SK-N-SH (cell line): ENCODE data around the gene COL8A1. TPM values are rescaled to one million over a fixed set of nuclear protein-coding genes. Genes with fewer than 3 reads are reported as not detected.

ENCODE experiments used
- CTCF ChIA-PET: fragments of 300-600, 350-600 bp; formaldehyde crosslinking; extraction: SDS; loops from one replicate; lab custom pipeline; 2021; lab: Yijun Ruan, JAX
- POLR2A ChIA-PET: fragments of 350-600 bp; sonication (Branson Sonifier 250); formaldehyde crosslinking; extraction: SDS; loops from one replicate; lab custom pipeline; 2020; ENCODE audit warnings: antibody characterized with exemption, inconsistent platforms; lab: Yijun Ruan, JAX
- DNase-seq: peaks from one replicate; pipeline ENCODE4 v3.0.0; 2012
- H2AFZ ChIP-seq: fragments of 200-600 bp; sonication (generic); 2 replicates; pipeline ENCODE4 v1.8.1; 2016; ENCODE audit warnings: antibody characterized with exemption, mild to moderate bottlenecking, low read depth
- H3F3A ChIP-seq: fragments of 200-600 bp; sonication (generic); replicated peaks from 2 replicates; pipeline ENCODE3; 2016; ENCODE audit warnings: antibody characterized with exemption, mild to moderate bottlenecking; ENCODE audit not compliant: insufficient read depth
- H3K27ac ChIP-seq, 2 experiments: fragments of 200-500 bp in 1 of 2; fragments of 200-600 bp in 1 of 2; sonication (Bioruptor generic) in 1 of 2; sonication (generic), shearing (Covaris generic) in 1 of 2; 2 replicates each; pipeline versions ENCODE4 v1.5.1 to v1.6.1; 2014 to 2016; ENCODE audit warnings: low read depth in 2 of 2, inconsistent platforms in 1 of 2, low read length in 1 of 2, mild to moderate bottlenecking in 1 of 2, mixed read lengths in 1 of 2
- H3K27me3 ChIP-seq: fragments of 200-600 bp; sonication (generic), shearing (Covaris generic); 2 replicates; pipeline ENCODE4 v1.6.1; 2016; ENCODE audit warnings: mixed run types; ENCODE audit not compliant: insufficient read depth
- H3K36me3 ChIP-seq, 2 experiments: fragments of 200-500 bp in 1 of 2; fragments of 200-600 bp in 1 of 2; sonication (Bioruptor generic) in 1 of 2; sonication (generic) in 1 of 2; replicated peaks in 1 of 2; 2 replicates each; pipeline versions ENCODE3 to v1.5.1; 2014 to 2016; ENCODE audit warnings: low read length in 1 of 2, mild to moderate bottlenecking in 1 of 2; ENCODE audit not compliant: insufficient read depth in 2 of 2, control insufficient read depth in 1 of 2
- H3K4me1 ChIP-seq, 2 experiments: fragments of 200-500 bp in 1 of 2; fragments of 200-600 bp in 1 of 2; sonication (Bioruptor generic) in 1 of 2; sonication (generic), shearing (Covaris generic) in 1 of 2; 2 replicates each; pipeline versions ENCODE4 v1.5.1 to v1.6.1; 2014 to 2016; ENCODE audit warnings: low read depth in 1 of 2, low read length in 1 of 2, mixed run types in 1 of 2; ENCODE audit not compliant: insufficient read depth in 2 of 2, control insufficient read depth in 1 of 2
- H3K4me2 ChIP-seq: fragments of 200-600 bp; sonication (generic), shearing (Covaris generic); 2 replicates; pipeline ENCODE4 v1.6.1; 2017; ENCODE audit warnings: mixed run types
- H3K4me3 ChIP-seq, 2 experiments: fragments of 200-500 bp in 1 of 2; fragments of 200-600 bp in 1 of 2; sonication (Bioruptor generic) in 1 of 2; sonication (generic), shearing (Covaris generic) in 1 of 2; 2 replicates each; pipeline versions ENCODE4 v1.5.1 to v1.8.1; 2014 to 2016; ENCODE audit warnings: low read depth in 2 of 2, inconsistent platforms in 1 of 2, low read length in 1 of 2, mild to moderate bottlenecking in 1 of 2, mixed read lengths in 1 of 2, moderate library complexity in 1 of 2
- H3K79me2 ChIP-seq: fragments of 200-600 bp; sonication (generic); 2 replicates; pipeline ENCODE4 v1.8.1; 2017; ENCODE audit warnings: mild to moderate bottlenecking; ENCODE audit not compliant: insufficient read depth
- H3K9ac ChIP-seq: fragments of 200-600 bp; sonication (generic); 2 replicates; pipeline ENCODE4 v1.6.1; 2017; ENCODE audit warnings: mixed run types
- H3K9me2 ChIP-seq: fragments of 200-600 bp; sonication (generic); 2 replicates; pipeline ENCODE4 v1.6.1; 2017; ENCODE audit warnings: mixed run types
- H3K9me3 ChIP-seq: fragments of 200-600 bp; sonication (generic); 2 replicates; pipeline ENCODE4 v1.6.1; 2017; ENCODE audit warnings: mixed run types, mild to moderate bottlenecking, moderate library complexity
- H4K20me1 ChIP-seq: fragments of 200-600 bp; sonication (generic); 2 replicates; pipeline ENCODE4 v1.6.1; 2017; ENCODE audit warnings: mild to moderate bottlenecking, mixed run types; ENCODE audit not compliant: insufficient read depth
- CHD2 ChIP-seq: fragments of 150-350 bp; IDR thresholded peaks from 2 replicates; pipeline ENCODE4 v1.6.1; 2018; ENCODE audit warnings: low read length; ENCODE audit not compliant: partially characterized antibody
- EP300 ChIP-seq, 2 experiments: IDR thresholded peaks; 2 replicates each; pipeline versions ENCODE4 v1.4.0 to v1.6.1; 2012; ENCODE audit warnings: borderline replicate concordance in 1 of 2, low read depth in 1 of 2, low read length in 1 of 2
- EZH2phosphoT487 ChIP-seq: fragments of 200-600 bp; sonication (generic); IDR thresholded peaks from 2 replicates; pipeline ENCODE4 v1.6.1; 2017; ENCODE audit warnings: low read depth, mixed run types, mild to moderate bottlenecking, antibody characterized with exemption, moderate library complexity, borderline replicate concordance
- FOXM1 ChIP-seq: IDR thresholded peaks from 2 replicates; pipeline ENCODE4 v1.4.0; 2012; ENCODE audit warnings: low read depth, mild to moderate bottlenecking
- JUND ChIP-seq: IDR thresholded peaks from 2 replicates; pipeline ENCODE4 v1.4.0; 2012
- MXI1 ChIP-seq: IDR thresholded peaks from 2 replicates; pipeline ENCODE4 v1.6.1; 2012; ENCODE audit warnings: mild to moderate bottlenecking, low read depth, low read length, improper control_type of control experiment
- NFIC ChIP-seq: IDR thresholded peaks from 2 replicates; pipeline ENCODE4 v1.4.0; 2012; ENCODE audit warnings: borderline replicate concordance
- RAD21 ChIP-seq: IDR thresholded peaks from 2 replicates; pipeline ENCODE4 v1.6.1; 2012; ENCODE audit warnings: mild to moderate bottlenecking, low read length
- RCOR1 ChIP-seq: fragments of 150-350 bp; IDR thresholded peaks from 2 replicates; pipeline ENCODE4 v1.6.1; 2017; ENCODE audit warnings: antibody characterized with exemption, low read length
- RFX5 ChIP-seq: IDR thresholded peaks from 2 replicates; pipeline ENCODE4 v1.6.1; 2012; ENCODE audit warnings: mild to moderate bottlenecking, improper control_type of control experiment, low read length
- SIN3A ChIP-seq: IDR thresholded peaks from 2 replicates; pipeline ENCODE4 v1.6.1; 2012; ENCODE audit warnings: low read depth, mild to moderate bottlenecking, low read length, moderate library complexity, borderline replicate concordance
- SMC3 ChIP-seq: IDR thresholded peaks from 2 replicates; pipeline ENCODE4 v1.6.1; 2012; ENCODE audit warnings: low read depth, low read length, improper control_type of control experiment
- TAF1 ChIP-seq: IDR thresholded peaks from 2 replicates; pipeline ENCODE4 v1.6.1; 2012; ENCODE audit warnings: low read depth, mild to moderate bottlenecking, low read length, moderate library complexity, borderline replicate concordance
- TCF12 ChIP-seq: IDR thresholded peaks from 2 replicates; pipeline ENCODE4 v1.4.0; 2012
- TEAD4 ChIP-seq: IDR thresholded peaks from 2 replicates; pipeline ENCODE4 v1.4.0; 2012; ENCODE audit warnings: mild to moderate bottlenecking, borderline replicate concordance; ENCODE audit not compliant: insufficient read depth
- USF1 ChIP-seq: IDR thresholded peaks from 2 replicates; pipeline ENCODE4 v1.4.0; 2012; ENCODE audit warnings: low read depth, borderline replicate concordance
- WGBS: methylation state at CpG from one replicate; pipeline ENCODE4 v1.1.6; 2017; ENCODE audit warnings: low lambda C conversion rate; 5-methylcytosine and 5-hydroxymethylcytosine counted together
- polyA plus RNA-seq, 3 experiments: library from polyadenylated mRNA; depleted of rRNA; stranded (reverse); fragments of >200 nt; gene quantifications; 2 replicates each; pipeline ENCODE4 v1.2.3, GENCODE V29; 2012
- TF ChIP-seq, protein P1 (sequence below): IDR thresholded peaks from 2 replicates; pipeline ENCODE4 v1.4.0; 2012; ENCODE audit warnings: low read depth
- TF ChIP-seq, protein P2 (sequence below): IDR thresholded peaks from 2 replicates; pipeline ENCODE4 v1.4.0; 2012; ENCODE audit warnings: low read depth, borderline replicate concordance
- TF ChIP-seq, protein P3 (sequence below): fragments of 200-600 bp; sonication (generic); IDR thresholded peaks from 2 replicates; pipeline ENCODE4 v1.6.1; 2017; ENCODE audit warnings: antibody characterized with exemption, mild to moderate bottlenecking, moderate library complexity

Gene COL8A1
- polyA plus RNA-seq, 1 of the 3 experiments (the other 2 are of a cell fraction), result 4.0 TPM

- no peak overlapping the region for H3K27ac ChIP-seq
- no peak overlapping the region for H3K9ac ChIP-seq
- no peak overlapping the region for H2AFZ ChIP-seq
- WGBS, result 18% methylated on average over 3 of the region's 3 CpGs
- no peaks in the 10 kb centered on the region for H3F3A ChIP-seq
- H3K4me1 ChIP-seq, result no peaks in the 10 kb centered on the region
- no peaks in the 10 kb centered on the region for H4K20me1 ChIP-seq
- CTCF ChIA-PET, result no interaction called here
- TF ChIP-seq USF1 (no peak), SMC3 (no peak), FOXM1 (no peak), CHD2 (no peak), RAD21 (no peak), TAF1 (no peak), RFX5 (no peak), NFIC (no peak), EP300 (IDR thresholded peaks at IDR 0.05; ENCODE audit: borderline replicate concordance in 1 of 2, low read depth in 1 of 2, low read length in 1 of 2) (no peak), JUND (no peak), EZH2phosphoT487 (no peak), SIN3A (no peak), MXI1 (no peak), RCOR1 (no peak), TCF12 (no peak), TEAD4 (no peak)
- TF ChIP-seq, protein P1, sequence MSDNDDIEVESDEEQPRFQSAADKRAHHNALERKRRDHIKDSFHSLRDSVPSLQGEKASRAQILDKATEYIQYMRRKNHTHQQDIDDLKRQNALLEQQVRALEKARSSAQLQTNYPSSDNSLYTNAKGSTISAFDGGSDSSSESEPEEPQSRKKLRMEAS, result no peak
- TF ChIP-seq, protein P2, sequence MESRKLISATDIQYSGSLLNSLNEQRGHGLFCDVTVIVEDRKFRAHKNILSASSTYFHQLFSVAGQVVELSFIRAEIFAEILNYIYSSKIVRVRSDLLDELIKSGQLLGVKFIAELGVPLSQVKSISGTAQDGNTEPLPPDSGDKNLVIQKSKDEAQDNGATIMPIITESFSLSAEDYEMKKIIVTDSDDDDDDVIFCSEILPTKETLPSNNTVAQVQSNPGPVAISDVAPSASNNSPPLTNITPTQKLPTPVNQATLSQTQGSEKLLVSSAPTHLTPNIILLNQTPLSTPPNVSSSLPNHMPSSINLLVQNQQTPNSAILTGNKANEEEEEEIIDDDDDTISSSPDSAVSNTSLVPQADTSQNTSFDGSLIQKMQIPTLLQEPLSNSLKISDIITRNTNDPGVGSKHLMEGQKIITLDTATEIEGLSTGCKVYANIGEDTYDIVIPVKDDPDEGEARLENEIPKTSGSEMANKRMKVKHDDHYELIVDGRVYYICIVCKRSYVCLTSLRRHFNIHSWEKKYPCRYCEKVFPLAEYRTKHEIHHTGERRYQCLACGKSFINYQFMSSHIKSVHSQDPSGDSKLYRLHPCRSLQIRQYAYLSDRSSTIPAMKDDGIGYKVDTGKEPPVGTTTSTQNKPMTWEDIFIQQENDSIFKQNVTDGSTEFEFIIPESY, result no peak
- TF ChIP-seq, protein P3, sequence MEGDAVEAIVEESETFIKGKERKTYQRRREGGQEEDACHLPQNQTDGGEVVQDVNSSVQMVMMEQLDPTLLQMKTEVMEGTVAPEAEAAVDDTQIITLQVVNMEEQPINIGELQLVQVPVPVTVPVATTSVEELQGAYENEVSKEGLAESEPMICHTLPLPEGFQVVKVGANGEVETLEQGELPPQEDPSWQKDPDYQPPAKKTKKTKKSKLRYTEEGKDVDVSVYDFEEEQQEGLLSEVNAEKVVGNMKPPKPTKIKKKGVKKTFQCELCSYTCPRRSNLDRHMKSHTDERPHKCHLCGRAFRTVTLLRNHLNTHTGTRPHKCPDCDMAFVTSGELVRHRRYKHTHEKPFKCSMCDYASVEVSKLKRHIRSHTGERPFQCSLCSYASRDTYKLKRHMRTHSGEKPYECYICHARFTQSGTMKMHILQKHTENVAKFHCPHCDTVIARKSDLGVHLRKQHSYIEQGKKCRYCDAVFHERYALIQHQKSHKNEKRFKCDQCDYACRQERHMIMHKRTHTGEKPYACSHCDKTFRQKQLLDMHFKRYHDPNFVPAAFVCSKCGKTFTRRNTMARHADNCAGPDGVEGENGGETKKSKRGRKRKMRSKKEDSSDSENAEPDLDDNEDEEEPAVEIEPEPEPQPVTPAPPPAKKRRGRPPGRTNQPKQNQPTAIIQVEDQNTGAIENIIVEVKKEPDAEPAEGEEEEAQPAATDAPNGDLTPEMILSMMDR, result no peak
- H3K36me3 ChIP-seq, result no peaks in the 10 kb centered on the region
- no peaks in the 10 kb centered on the region for H3K9me2 ChIP-seq
- H3K27me3 ChIP-seq, result no peaks in the 10 kb centered on the region; the same call in 1 of the 2 replicates
- no peak overlapping the region for H3K4me3 ChIP-seq
- DNase-seq, result no peak
- POLR2A ChIA-PET, result no interaction called here
- no peaks in the 10 kb centered on the region for H3K9me3 ChIP-seq
- no peak overlapping the region for H3K4me2 ChIP-seq
- no peaks in the 10 kb centered on the region for H3K79me2 ChIP-seq
Measured at GRCh38 chr3:99602183-99602582, 36.2 kb upstream of the COL8A1 start.
